HEK293 (cell line): ENCODE results near the gene NHLRC2.
A peak's percentile ranks its signal among the peaks of the same experiment; 100 is the strongest.

Experiments used
- CTCF ChIA-PET: fragments of 350-600 bp; formaldehyde crosslinking; extraction: SDS; loops from one replicate; lab custom pipeline; 2021; ENCODE audit warnings: antibody characterized with exemption; lab: Yijun Ruan, JAX
- POLR2A ChIA-PET: fragments of 300-600 bp; formaldehyde crosslinking; extraction: SDS; loops from one replicate; lab custom pipeline; 2020; ENCODE audit warnings: antibody characterized with exemption, inconsistent platforms; lab: Yijun Ruan, JAX
- H3K27ac ChIP-seq: fragments of 200-500 bp; sonication (Bioruptor generic); 2 replicates; pipeline ENCODE4 v1.5.1; 2014; ENCODE audit warnings: low read depth, low read length, control low read depth, inconsistent platforms; ENCODE audit errors: extremely low read depth
- H3K36me3 ChIP-seq, 2 experiments: fragments of 200-500 bp in 1 of 2; sonication (Bioruptor generic) in 1 of 2; 1 replicate in 1 of 2; 2 replicates in 1 of 2; pipeline ENCODE4 v1.5.1; 2014 to 2017; ENCODE audit warnings: inconsistent platforms in 2 of 2, low read length in 2 of 2; ENCODE audit not compliant: control insufficient read depth in 2 of 2, insufficient read depth in 1 of 2
- H3K4me1 ChIP-seq: fragments of 200-500 bp; sonication (Bioruptor generic); 2 replicates; pipeline ENCODE4 v1.5.1; 2014; ENCODE audit warnings: mild to moderate bottlenecking, low read length, inconsistent platforms; ENCODE audit not compliant: control insufficient read depth, insufficient read depth
- H3K4me3 ChIP-seq: 2 replicates; pipeline ENCODE4 v1.5.1; 2011; ENCODE audit warnings: low read depth, mild to moderate bottlenecking, control low read depth, low read length, moderate library complexity
- H3K9me3 ChIP-seq: fragments of 200-500 bp; sonication (Bioruptor generic); 2 replicates; pipeline ENCODE4 v1.5.1; 2014; ENCODE audit warnings: low read depth, low read length, inconsistent platforms; ENCODE audit not compliant: control insufficient read depth, insufficient read depth
- EGR2 ChIP-seq: fragments of 450-650 bp; formaldehyde crosslinking; IDR thresholded peaks from 2 replicates; pipeline ENCODE4 v1.5.1; 2016; ENCODE audit warnings: low read depth, missing biosample characterization, missing genetic modification characterization
- GFI1B ChIP-seq: fragments of 450-650 bp; formaldehyde crosslinking; IDR thresholded peaks from 2 replicates; pipeline ENCODE4 v1.5.1; 2016; ENCODE audit warnings: missing biosample characterization, missing genetic modification characterization
- RBAK ChIP-seq: fragments of 450-650 bp; formaldehyde crosslinking; IDR thresholded peaks from 2 replicates; pipeline ENCODE4 v1.5.1; 2016; ENCODE audit warnings: missing biosample characterization, missing genetic modification characterization
- SALL2 ChIP-seq: fragments of 450-650 bp; formaldehyde crosslinking; IDR thresholded peaks from 2 replicates; pipeline ENCODE4 v1.5.0; 2017; ENCODE audit warnings: missing biosample characterization, mild to moderate bottlenecking, missing genetic modification characterization, borderline replicate concordance
- SP2 ChIP-seq: fragments of 450-650 bp; formaldehyde crosslinking; IDR thresholded peaks from 2 replicates; pipeline ENCODE4 v1.5.1; 2016; ENCODE audit warnings: missing biosample characterization, missing genetic modification characterization
- ZNF138 ChIP-seq: fragments of 450-650 bp; formaldehyde crosslinking; IDR thresholded peaks from 2 replicates; pipeline ENCODE4 v1.5.1; 2016; ENCODE audit warnings: missing biosample characterization, missing genetic modification characterization, borderline replicate concordance
- ZNF211 ChIP-seq: fragments of 450-650 bp; formaldehyde crosslinking; IDR thresholded peaks from 2 replicates; pipeline ENCODE4 v1.5.1; 2016; ENCODE audit warnings: low read depth, missing biosample characterization, missing genetic modification characterization
- ZNF239 ChIP-seq: fragments of 450-650 bp; formaldehyde crosslinking; IDR thresholded peaks from 2 replicates; pipeline ENCODE4 v1.5.1; 2016; ENCODE audit warnings: missing biosample characterization, missing genetic modification characterization
- ZNF394 ChIP-seq: fragments of 450-650 bp; formaldehyde crosslinking; IDR thresholded peaks from 2 replicates; pipeline ENCODE4 v1.5.1; 2016; ENCODE audit warnings: missing biosample characterization, missing genetic modification characterization, mild to moderate bottlenecking, moderate library complexity, borderline replicate concordance
- ZNF548 ChIP-seq: fragments of 450-650 bp; formaldehyde crosslinking; IDR thresholded peaks from 2 replicates; pipeline ENCODE4 v1.5.1; 2016; ENCODE audit warnings: missing biosample characterization, missing genetic modification characterization
- ZNF629 ChIP-seq: fragments of 450-650 bp; formaldehyde crosslinking; IDR thresholded peaks from 2 replicates; pipeline ENCODE4 v1.5.1; 2017; ENCODE audit warnings: missing biosample characterization, missing genetic modification characterization
- ZNF660 ChIP-seq: fragments of 450-650 bp; IDR thresholded peaks from 2 replicates; pipeline ENCODE4 v1.5.1; 2018; ENCODE audit warnings: missing biosample characterization, mild to moderate bottlenecking, missing genetic modification characterization
- ZNF707 ChIP-seq: fragments of 450-650 bp; formaldehyde crosslinking; IDR thresholded peaks from 2 replicates; pipeline ENCODE4 v1.5.1; 2016; ENCODE audit warnings: missing biosample characterization, missing genetic modification characterization
- TF ChIP-seq, protein P1 (sequence below): fragments of 450-650 bp; formaldehyde crosslinking; IDR thresholded peaks from 2 replicates; pipeline ENCODE4 v1.5.1; 2017; ENCODE audit warnings: missing biosample characterization, missing genetic modification characterization
- TF ChIP-seq, protein P2 (sequence below): fragments of 450-650 bp; formaldehyde crosslinking; IDR thresholded peaks from 2 replicates; pipeline ENCODE4 v1.5.1; 2016; ENCODE audit warnings: missing biosample characterization, missing genetic modification characterization, borderline replicate concordance
- TF ChIP-seq, protein P3 (sequence below): fragments of 450-650 bp; formaldehyde crosslinking; IDR thresholded peaks from 2 replicates; pipeline ENCODE4 v1.5.1; 2017; ENCODE audit warnings: missing biosample characterization, missing genetic modification characterization
- TF ChIP-seq, protein P4 (sequence below): fragments of 450-650 bp; formaldehyde crosslinking; IDR thresholded peaks from 2 replicates; pipeline ENCODE4 v1.5.0; 2017; ENCODE audit warnings: missing biosample characterization, missing genetic modification characterization, borderline replicate concordance
- TF ChIP-seq, protein P5 (sequence below): fragments of 450-650 bp; formaldehyde crosslinking; IDR thresholded peaks from 2 replicates; pipeline ENCODE4 v1.5.1; 2016; ENCODE audit warnings: missing biosample characterization, missing genetic modification characterization, borderline replicate concordance
- TF ChIP-seq, protein P6 (sequence below): fragments of 450-650 bp; formaldehyde crosslinking; IDR thresholded peaks from 2 replicates; pipeline ENCODE4 v1.5.1; 2016; ENCODE audit warnings: missing biosample characterization, missing genetic modification characterization
- TF ChIP-seq, protein P7 (sequence below): fragments of 450-650 bp; formaldehyde crosslinking; IDR thresholded peaks from 2 replicates; pipeline ENCODE4 v1.5.1; 2016; ENCODE audit warnings: missing biosample characterization, missing genetic modification characterization

The NHLRC2 gene

DNA sequence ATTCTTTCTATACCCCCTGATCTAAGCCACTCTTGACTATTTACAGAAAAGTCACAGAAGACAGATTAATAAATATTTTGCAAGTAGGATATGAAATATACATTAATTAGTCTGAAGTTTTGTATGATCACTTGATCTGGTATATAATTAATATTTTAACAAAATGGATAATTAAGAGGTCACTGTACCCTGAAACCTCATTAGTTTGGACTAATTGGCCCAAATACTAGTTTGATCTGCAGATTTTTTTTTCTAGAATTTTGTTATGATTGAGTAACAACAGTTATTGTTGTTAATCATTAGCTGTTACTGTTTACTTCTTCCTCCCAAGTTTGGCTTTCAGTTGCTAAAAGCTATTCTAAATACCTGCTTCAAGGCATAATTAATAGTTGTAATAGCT lies 2.7 kb downstream of the NHLRC2 start:
- H3K27ac ChIP-seq = no peak overlapping the region
- TF ChIP-seq, protein P1, sequence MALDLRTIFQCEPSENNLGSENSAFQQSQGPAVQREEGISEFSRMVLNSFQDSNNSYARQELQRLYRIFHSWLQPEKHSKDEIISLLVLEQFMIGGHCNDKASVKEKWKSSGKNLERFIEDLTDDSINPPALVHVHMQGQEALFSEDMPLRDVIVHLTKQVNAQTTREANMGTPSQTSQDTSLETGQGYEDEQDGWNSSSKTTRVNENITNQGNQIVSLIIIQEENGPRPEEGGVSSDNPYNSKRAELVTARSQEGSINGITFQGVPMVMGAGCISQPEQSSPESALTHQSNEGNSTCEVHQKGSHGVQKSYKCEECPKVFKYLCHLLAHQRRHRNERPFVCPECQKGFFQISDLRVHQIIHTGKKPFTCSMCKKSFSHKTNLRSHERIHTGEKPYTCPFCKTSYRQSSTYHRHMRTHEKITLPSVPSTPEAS = no peak
- TF ChIP-seq ZNF660 (tag by site-specific recombination) = 0 out of 2 replicates have a peak, but pooled peaks have one; percentile 34
- H3K4me1 ChIP-seq = peaks cover 15% of the 10 kb centered on the region
- H3K9me3 ChIP-seq = no peaks in the 10 kb centered on the region
- ChIA-PET POLR2A (no interaction called here), CTCF (interaction anchor here (0.6 kb wide), 1 partner anchor 639 kb away, joined by 4 read pairs; no protein-coding TSS in a partner anchor)
- no peak overlapping the region for H3K4me3 ChIP-seq
- peaks cover 28 to 41% of the 10 kb centered on the region in 2 experiments for H3K36me3 ChIP-seq

DNA sequence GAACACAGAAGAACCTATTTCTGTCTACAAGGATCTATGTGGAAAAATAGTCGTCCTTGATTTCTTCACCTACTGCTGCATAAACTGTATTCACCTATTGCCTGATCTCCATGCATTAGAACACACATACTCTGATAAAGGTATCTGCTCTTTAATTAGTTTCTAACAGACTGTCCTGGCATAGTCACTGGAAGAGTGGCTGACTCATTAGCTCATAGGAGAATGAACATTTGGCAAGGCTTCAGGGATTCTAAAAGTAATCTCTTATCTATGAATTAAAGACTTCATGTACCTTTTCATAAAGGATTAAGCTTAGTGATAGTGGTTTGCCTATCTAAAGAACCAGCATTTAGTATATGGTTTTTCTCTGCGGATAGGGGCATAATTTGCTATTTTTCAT lies 4.1 kb downstream of the NHLRC2 start:
- Histone ChIP-seq H3K4me3 (no peak overlapping the region), H3K4me1 (peaks cover 12% of the 10 kb centered on the region), H3K36me3 (peaks cover 28 to 50% of the 10 kb centered on the region in 2 experiments), H3K9me3 (no peaks in the 10 kb centered on the region), H3K27ac (no peak overlapping the region)
- ChIA-PET POLR2A (no interaction called here), CTCF (interaction anchor here (0.6 to 0.8 kb wide), 4 partner anchors 14 to 615 kb away, joined by 3 to 6 read pairs (median 4); no protein-coding TSS in a partner anchor)
- no peak for TF ChIP-seq SALL2 (tag by site-specific recombination)
- TF ChIP-seq, protein P2, sequence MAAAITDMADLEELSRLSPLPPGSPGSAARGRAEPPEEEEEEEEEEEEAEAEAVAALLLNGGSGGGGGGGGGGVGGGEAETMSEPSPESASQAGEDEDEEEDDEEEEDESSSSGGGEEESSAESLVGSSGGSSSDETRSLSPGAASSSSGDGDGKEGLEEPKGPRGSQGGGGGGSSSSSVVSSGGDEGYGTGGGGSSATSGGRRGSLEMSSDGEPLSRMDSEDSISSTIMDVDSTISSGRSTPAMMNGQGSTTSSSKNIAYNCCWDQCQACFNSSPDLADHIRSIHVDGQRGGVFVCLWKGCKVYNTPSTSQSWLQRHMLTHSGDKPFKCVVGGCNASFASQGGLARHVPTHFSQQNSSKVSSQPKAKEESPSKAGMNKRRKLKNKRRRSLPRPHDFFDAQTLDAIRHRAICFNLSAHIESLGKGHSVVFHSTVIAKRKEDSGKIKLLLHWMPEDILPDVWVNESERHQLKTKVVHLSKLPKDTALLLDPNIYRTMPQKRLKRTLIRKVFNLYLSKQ (tag by site-specific recombination) = no peak
- TF ChIP-seq ZNF629 (tag by site-specific recombination) = no peak
- TF ChIP-seq RBAK (tag by site-specific recombination) = no peak
- no peak for TF ChIP-seq SP2 (tag by site-specific recombination)
- TF ChIP-seq ZNF707 (tag by site-specific recombination) = no peak
- TF ChIP-seq, protein P3, sequence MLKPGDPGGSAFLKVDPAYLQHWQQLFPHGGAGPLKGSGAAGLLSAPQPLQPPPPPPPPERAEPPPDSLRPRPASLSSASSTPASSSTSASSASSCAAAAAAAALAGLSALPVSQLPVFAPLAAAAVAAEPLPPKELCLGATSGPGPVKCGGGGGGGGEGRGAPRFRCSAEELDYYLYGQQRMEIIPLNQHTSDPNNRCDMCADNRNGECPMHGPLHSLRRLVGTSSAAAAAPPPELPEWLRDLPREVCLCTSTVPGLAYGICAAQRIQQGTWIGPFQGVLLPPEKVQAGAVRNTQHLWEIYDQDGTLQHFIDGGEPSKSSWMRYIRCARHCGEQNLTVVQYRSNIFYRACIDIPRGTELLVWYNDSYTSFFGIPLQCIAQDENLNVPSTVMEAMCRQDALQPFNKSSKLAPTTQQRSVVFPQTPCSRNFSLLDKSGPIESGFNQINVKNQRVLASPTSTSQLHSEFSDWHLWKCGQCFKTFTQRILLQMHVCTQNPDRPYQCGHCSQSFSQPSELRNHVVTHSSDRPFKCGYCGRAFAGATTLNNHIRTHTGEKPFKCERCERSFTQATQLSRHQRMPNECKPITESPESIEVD = no peak
- no peak for TF ChIP-seq ZNF211
- TF ChIP-seq, protein P4, sequence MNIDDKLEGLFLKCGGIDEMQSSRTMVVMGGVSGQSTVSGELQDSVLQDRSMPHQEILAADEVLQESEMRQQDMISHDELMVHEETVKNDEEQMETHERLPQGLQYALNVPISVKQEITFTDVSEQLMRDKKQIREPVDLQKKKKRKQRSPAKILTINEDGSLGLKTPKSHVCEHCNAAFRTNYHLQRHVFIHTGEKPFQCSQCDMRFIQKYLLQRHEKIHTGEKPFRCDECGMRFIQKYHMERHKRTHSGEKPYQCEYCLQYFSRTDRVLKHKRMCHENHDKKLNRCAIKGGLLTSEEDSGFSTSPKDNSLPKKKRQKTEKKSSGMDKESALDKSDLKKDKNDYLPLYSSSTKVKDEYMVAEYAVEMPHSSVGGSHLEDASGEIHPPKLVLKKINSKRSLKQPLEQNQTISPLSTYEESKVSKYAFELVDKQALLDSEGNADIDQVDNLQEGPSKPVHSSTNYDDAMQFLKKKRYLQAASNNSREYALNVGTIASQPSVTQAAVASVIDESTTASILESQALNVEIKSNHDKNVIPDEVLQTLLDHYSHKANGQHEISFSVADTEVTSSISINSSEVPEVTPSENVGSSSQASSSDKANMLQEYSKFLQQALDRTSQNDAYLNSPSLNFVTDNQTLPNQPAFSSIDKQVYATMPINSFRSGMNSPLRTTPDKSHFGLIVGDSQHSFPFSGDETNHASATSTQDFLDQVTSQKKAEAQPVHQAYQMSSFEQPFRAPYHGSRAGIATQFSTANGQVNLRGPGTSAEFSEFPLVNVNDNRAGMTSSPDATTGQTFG (tag by site-specific recombination) = no peak
- no peak for TF ChIP-seq ZNF239 (tag by site-specific recombination)
- TF ChIP-seq ZNF138 (tag by site-specific recombination) = no peak
- TF ChIP-seq, protein P5, sequence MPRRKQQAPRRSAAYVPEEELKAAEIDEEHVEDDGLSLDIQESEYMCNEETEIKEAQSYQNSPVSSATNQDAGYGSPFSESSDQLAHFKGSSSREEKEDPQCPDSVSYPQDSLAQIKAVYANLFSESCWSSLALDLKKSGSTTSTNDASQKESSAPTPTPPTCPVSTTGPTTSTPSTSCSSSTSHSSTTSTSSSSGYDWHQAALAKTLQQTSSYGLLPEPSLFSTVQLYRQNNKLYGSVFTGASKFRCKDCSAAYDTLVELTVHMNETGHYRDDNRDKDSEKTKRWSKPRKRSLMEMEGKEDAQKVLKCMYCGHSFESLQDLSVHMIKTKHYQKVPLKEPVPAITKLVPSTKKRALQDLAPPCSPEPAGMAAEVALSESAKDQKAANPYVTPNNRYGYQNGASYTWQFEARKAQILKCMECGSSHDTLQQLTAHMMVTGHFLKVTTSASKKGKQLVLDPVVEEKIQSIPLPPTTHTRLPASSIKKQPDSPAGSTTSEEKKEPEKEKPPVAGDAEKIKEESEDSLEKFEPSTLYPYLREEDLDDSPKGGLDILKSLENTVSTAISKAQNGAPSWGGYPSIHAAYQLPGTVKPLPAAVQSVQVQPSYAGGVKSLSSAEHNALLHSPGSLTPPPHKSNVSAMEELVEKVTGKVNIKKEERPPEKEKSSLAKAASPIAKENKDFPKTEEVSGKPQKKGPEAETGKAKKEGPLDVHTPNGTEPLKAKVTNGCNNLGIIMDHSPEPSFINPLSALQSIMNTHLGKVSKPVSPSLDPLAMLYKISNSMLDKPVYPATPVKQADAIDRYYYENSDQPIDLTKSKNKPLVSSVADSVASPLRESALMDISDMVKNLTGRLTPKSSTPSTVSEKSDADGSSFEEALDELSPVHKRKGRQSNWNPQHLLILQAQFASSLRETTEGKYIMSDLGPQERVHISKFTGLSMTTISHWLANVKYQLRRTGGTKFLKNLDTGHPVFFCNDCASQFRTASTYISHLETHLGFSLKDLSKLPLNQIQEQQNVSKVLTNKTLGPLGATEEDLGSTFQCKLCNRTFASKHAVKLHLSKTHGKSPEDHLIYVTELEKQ (tag by site-specific recombination) = no peak
- TF ChIP-seq ZNF394 (tag by site-specific recombination) = no peak
- TF ChIP-seq ZNF548 (tag by site-specific recombination) = no peak
- no peak for TF ChIP-seq EGR2
- no peak for TF ChIP-seq GFI1B (tag by site-specific recombination)
- TF ChIP-seq, protein P6, sequence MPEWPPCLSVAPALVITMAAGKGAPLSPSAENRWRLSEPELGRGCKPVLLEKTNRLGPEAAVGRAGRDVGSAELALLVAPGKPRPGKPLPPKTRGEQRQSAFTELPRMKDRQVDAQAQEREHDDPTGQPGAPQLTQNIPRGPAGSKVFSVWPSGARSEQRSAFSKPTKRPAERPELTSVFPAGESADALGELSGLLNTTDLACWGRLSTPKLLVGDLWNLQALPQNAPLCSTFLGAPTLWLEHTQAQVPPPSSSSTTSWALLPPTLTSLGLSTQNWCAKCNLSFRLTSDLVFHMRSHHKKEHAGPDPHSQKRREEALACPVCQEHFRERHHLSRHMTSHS (tag by site-specific recombination) = no peak
- TF ChIP-seq, protein P7, sequence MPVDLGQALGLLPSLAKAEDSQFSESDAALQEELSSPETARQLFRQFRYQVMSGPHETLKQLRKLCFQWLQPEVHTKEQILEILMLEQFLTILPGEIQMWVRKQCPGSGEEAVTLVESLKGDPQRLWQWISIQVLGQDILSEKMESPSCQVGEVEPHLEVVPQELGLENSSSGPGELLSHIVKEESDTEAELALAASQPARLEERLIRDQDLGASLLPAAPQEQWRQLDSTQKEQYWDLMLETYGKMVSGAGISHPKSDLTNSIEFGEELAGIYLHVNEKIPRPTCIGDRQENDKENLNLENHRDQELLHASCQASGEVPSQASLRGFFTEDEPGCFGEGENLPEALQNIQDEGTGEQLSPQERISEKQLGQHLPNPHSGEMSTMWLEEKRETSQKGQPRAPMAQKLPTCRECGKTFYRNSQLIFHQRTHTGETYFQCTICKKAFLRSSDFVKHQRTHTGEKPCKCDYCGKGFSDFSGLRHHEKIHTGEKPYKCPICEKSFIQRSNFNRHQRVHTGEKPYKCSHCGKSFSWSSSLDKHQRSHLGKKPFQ (tag by site-specific recombination) = no peak
